Psoas muscle (tissue), 8 donors: Measurements from ENCODE around the gene C16orf92. TPM values are rescaled to one million over a fixed set of nuclear protein-coding genes. Genes with fewer than 3 reads are reported as not detected.
A peak's percentile ranks its signal among the peaks of the same experiment; 100 is the strongest.

Experiments used
- ATAC-seq, 4 donors: fragments of 200-7000 bp; cut with Tn5 transposase; one replicate each; pipeline ENCODE4 v1.9.1; 2020; ENCODE audit warnings: moderate library complexity in 3 of 4, mild to moderate bottlenecking in 2 of 4
- DNase-seq, 2 donors: peaks; one replicate each; pipeline ENCODE4 v3.0.0-alpha.2; 2020
- H3K27ac ChIP-seq: fragments of 200-600 bp; one replicate; pipeline ENCODE4 v1.8.0; 2022
- H3K27me3 ChIP-seq, 3 donors: fragments of 200-600 bp in 1 of 3; one replicate each; pipeline versions ENCODE4 v1.6.1 to v1.8.0; 2013 to 2022; ENCODE audit warnings: low read length in 2 of 3, mild to moderate bottlenecking in 2 of 3, moderate library complexity in 1 of 3; ENCODE audit not compliant: insufficient read depth in 3 of 3
- H3K36me3 ChIP-seq, 2 donors: fragments of 200-600 bp in 1 of 2; one replicate each; pipeline versions ENCODE4 v1.6.1 to v1.8.0; 2013 to 2022; ENCODE audit warnings: low read depth in 1 of 2, mild to moderate bottlenecking in 1 of 2, moderate library complexity in 1 of 2; ENCODE audit not compliant: insufficient read depth in 1 of 2
- H3K4me1 ChIP-seq: fragments of 200-600 bp; one replicate; pipeline ENCODE4 v1.8.0; 2022
- H3K4me3 ChIP-seq: fragments of 200-600 bp; one replicate; pipeline ENCODE4 v1.8.0; 2022; ENCODE audit warnings: mild to moderate bottlenecking
- H3K9me3 ChIP-seq: fragments of 200-600 bp; one replicate; pipeline ENCODE4 v1.8.0; 2022
- WGBS, 3 donors: extraction: QIAGEN DNeasy Blood & Tissue Kit; methylation state at CpG; one replicate each; pipeline versions ENCODE4 v1.1.6 to v1.1.7; 2013; 5-methylcytosine and 5-hydroxymethylcytosine counted together
- intact Hi-C, 2 donors: fragments of 100-400 bp; cut with DNase I; formaldehyde crosslinking; loops; one replicate each; pipeline versions ENCODE4 v1.11.0 to v1.14.2; 2022
- polyA plus RNA-seq, 3 donors: library from polyadenylated mRNA; stranded (reverse); fragments of 200-250 nt; gene quantifications; one replicate each; pipeline ENCODE4 v1.2.3, GENCODE V29; 2013
- total RNA-seq, 4 donors: library from RNA; stranded (reverse); fragmentation: NEBNext Ultra II Directional in 2 of 4; extraction: Animal tissue kit (Norgen Biotek cat#: 25700) in 2 of 4; gene quantifications; one replicate each; pipeline versions ENCODE4 v1.2.1 to v1.2.4, GENCODE V29; 2021 to 2023
- TF ChIP-seq, protein P1 (sequence below): fragments of 200-600 bp; IDR thresholded peaks from one replicate; pipeline ENCODE4 v1.8.0; 2022; ENCODE audit warnings: antibody characterized with exemption
- donor health status: healthy with polysubstance abuse.
- donor health status: DM: no; HTN: no; CAD: no; lungs with moderate emphysema.
- donor health status: Bipolar disorder and iron deficiency.
- donor health status: healthy.
- donor health status: DM: yes; HTN: yes; CAD: no.
- donor health status: DM: no; HTN: no; CAD: no.
- donor health status: DM: no; HTN: no; CAD: no.
- donor health status: DM: yes; HTN: yes; CAD: no.

The C16orf92 gene
- total and polyA plus RNA-seq, 7 donors, result not detected

DNA sequence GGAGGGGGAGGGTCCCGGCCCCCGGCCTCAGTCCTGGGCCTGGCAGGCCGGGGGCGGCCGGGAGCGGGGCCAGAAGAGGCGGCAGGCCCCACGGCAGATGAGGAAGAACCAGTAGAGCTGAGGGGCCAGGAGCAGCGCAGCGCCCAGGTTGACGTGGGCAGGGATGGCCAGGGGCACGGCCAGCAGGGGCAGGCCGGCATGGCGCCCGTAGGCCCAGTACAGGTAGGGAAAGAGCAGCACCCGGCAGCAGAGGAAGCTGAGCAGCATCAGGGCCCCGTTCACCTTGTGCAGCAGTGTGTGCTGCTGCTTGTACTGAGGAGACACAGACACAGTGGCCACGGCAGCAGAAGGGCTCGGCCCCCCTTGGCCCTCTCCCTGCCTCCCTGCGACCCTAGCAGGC lies 2.2 kb downstream of the C16orf92 start:
- no peak for ATAC-seq
- H3K4me3 ChIP-seq, result no peak overlapping the region
- no peaks in the 10 kb centered on the region for H3K9me3 ChIP-seq
- TF ChIP-seq, protein P1, sequence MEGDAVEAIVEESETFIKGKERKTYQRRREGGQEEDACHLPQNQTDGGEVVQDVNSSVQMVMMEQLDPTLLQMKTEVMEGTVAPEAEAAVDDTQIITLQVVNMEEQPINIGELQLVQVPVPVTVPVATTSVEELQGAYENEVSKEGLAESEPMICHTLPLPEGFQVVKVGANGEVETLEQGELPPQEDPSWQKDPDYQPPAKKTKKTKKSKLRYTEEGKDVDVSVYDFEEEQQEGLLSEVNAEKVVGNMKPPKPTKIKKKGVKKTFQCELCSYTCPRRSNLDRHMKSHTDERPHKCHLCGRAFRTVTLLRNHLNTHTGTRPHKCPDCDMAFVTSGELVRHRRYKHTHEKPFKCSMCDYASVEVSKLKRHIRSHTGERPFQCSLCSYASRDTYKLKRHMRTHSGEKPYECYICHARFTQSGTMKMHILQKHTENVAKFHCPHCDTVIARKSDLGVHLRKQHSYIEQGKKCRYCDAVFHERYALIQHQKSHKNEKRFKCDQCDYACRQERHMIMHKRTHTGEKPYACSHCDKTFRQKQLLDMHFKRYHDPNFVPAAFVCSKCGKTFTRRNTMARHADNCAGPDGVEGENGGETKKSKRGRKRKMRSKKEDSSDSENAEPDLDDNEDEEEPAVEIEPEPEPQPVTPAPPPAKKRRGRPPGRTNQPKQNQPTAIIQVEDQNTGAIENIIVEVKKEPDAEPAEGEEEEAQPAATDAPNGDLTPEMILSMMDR, result no peak
- no peak overlapping the region for H3K27ac ChIP-seq
- peaks cover 0 to 39% (median 5%) of the 10 kb centered on the region in 3 donors for H3K27me3 ChIP-seq
- intact Hi-C loops, result loop anchor here in 1 of 2 donors (10.0 kb wide), 1 partner anchor 330 kb away; no protein-coding TSS in a partner anchor
- WGBS, 3 donors, result 67 to 70% (median 68%) methylated on average over 20 of the region's 20 CpGs
- no peaks in the 10 kb centered on the region for H3K4me1 ChIP-seq
- no peaks in the 10 kb centered on the region for H3K36me3 ChIP-seq
- DNase-seq, result no peak

DNA sequence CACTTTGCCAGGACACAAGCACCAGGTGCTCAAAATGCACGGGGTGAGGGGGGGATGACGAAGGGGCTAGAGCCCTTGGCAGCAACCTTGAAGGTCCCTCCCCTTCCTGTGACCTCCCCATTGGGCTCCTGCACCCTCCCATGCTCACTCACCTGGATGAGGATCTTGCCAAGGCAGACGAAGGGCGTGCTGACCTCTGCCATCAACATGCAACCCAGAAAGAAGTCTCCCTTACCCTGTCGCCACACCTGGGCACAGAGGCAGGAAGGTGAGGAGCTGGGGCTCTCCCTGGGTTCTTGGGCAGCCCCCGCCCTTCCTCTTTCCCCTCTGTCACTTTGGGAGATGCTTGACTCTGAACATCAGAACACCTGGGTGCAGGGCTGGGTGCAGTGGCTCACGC lies 2.6 kb downstream of the C16orf92 start:
- Histone ChIP-seq H3K4me3 (no peak overlapping the region), H3K27me3 (peaks cover 0 to 41% (median 9%) of the 10 kb centered on the region in 3 donors), H3K36me3 (no peaks in the 10 kb centered on the region), H3K9me3 (no peaks in the 10 kb centered on the region), H3K27ac (no peak overlapping the region), H3K4me1 (no peaks in the 10 kb centered on the region)
- TF ChIP-seq, protein P1, result no peak
- ATAC-seq, result no peak
- WGBS, 3 donors, result 69 to 72% (median 69%) methylated on average over 7 of the region's 7 CpGs
- intact Hi-C loops, result loop anchor here in 1 of 2 donors (10.0 kb wide), 1 partner anchor 331 kb away; no protein-coding TSS in a partner anchor
- no peak for DNase-seq

DNA sequence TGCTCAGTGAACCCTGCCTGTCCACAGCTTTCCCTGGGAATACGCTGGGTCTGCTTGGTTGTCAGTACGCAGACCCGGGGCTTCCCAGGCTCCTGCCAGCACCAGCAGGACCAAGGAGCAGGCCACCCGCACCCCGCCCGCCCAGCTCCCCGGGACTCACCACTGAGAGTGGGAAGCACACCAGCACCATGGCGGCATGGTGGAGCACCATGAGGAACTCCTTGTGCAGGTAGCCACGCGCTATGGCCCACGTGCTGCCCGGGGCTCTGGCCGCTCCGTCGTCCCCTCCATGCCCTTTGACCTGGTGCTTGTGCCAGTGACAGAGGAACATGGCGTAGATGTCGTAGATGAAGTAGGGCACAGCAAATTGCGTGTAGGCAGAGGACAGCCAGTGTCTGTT lies 3.5 kb downstream of the C16orf92 start:
- Histone ChIP-seq H3K27ac (no peak overlapping the region), H3K27me3 (peaks cover 0 to 41% (median 11%) of the 10 kb centered on the region in 3 donors), H3K4me1 (peaks cover 2% of the 10 kb centered on the region), H3K36me3 (no peaks in the 10 kb centered on the region), H3K4me3 (no peak overlapping the region), H3K9me3 (no peaks in the 10 kb centered on the region)
- intact Hi-C loops, result loop anchor here in 1 of 2 donors (10.0 kb wide), 1 partner anchor 332 kb away; no protein-coding TSS in a partner anchor
- no peak for DNase-seq
- 87 to 90% (median 89%) methylated on average over 18 of the region's 18 CpGs for WGBS, 3 donors
- no peak for ATAC-seq
- TF ChIP-seq, protein P1, result no peak

DNA sequence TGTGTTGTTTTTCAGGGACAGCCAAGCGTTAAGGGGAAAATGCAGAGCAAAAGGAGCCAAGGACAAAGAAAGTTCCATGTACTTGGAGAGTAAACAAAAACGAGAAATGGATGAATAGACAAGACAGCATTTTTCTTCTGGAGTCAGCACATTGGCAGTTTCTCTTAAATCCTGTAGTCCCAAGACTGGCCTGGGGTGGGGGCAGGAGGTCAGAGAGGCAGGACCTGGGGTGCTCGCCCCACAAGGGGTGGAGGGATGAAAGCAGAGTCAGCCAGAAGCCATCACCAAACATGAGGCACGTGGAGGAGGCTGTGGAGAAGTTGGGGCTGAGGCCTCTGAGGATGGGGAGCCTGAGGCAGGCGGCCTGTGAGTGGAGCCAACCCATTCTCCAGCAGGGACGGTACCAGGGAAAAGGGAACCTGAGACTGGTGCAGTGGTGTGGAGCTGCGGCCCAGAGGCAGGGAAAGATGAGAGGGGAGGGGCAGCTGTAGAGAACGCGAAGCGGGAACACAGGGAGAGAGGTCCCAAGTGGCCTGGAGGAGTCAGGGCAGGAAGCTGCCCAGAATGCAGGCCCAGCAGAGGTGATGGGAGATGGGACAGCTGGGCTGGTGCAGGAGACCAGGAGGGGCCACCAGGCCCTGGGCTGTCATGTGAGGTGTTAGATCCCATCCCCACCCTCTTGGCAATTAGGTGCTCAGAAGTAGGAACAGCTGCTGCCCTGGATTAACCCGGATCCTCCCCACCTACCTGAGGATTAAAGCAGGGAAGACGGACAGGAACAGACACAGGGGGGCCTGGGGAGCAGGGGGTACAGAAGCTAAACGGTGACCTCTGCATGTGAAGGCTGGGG lies 4.8 kb downstream of the C16orf92 start:
- 20 to 31% (median 24%) methylated on average over 12 to 13 of the region's 13 CpGs for WGBS, 3 donors
- H3K36me3 ChIP-seq, result no peaks in the 10 kb centered on the region
- H3K4me1 ChIP-seq, result peaks cover 2% of the 10 kb centered on the region
- H3K27me3 ChIP-seq, result peaks cover 0 to 52% (median 15%) of the 10 kb centered on the region in 3 donors
- H3K4me3 ChIP-seq, result no peak overlapping the region
- ATAC-seq (peak in 2 of 4 donors; percentile 11 to 28), DNase-seq (no peak)
- no peak overlapping the region for H3K27ac ChIP-seq
- H3K9me3 ChIP-seq, result no peaks in the 10 kb centered on the region
- intact Hi-C loops, result loop anchor here in 1 of 2 donors (10.0 kb wide), 1 partner anchor 333 kb away; no protein-coding TSS in a partner anchor
- TF ChIP-seq, protein P1, result no peak
